Lung (tissue), 16 donors: Measurements from ENCODE around the gene PSMD12. TPM values are rescaled to one million over a fixed set of nuclear protein-coding genes. Genes with fewer than 3 reads are reported as not detected.

Source experiments
- ATAC-seq: fragments of 200-7000 bp; cut with Tn5 transposase; one replicate; pipeline ENCODE4 v1.9.1; 2020; ENCODE audit warnings: moderate number of reproducible peaks; ENCODE audit not compliant: insufficient read depth, low FRiP score
- DNase-seq, 3 donors: peaks; one replicate each; pipeline ENCODE4 v3.0.0-alpha.2; 2013 to 2017
- H3K27ac ChIP-seq, 2 donors: one replicate each; pipeline ENCODE4 v1.5.1; 2013; ENCODE audit warnings: mild to moderate bottlenecking in 2 of 2, moderate library complexity in 2 of 2, control low read depth in 1 of 2, inconsistent platforms in 1 of 2, low read depth in 1 of 2, low read length in 1 of 2
- H3K27me3 ChIP-seq, 3 donors: one replicate each; pipeline ENCODE4 v1.5.1; 2013; ENCODE audit warnings: low read length in 2 of 3; ENCODE audit not compliant: control insufficient read depth in 3 of 3, insufficient read depth in 3 of 3
- H3K36me3 ChIP-seq, 4 donors: one replicate each; pipeline ENCODE4 v1.5.1; 2013; ENCODE audit warnings: low read length in 4 of 4, mild to moderate bottlenecking in 1 of 4, moderate library complexity in 1 of 4; ENCODE audit not compliant: control insufficient read depth in 4 of 4, insufficient read depth in 4 of 4
- H3K4me1 ChIP-seq, 5 donors: one replicate each; pipeline ENCODE4 v1.5.1; 2013; ENCODE audit warnings: low read length in 5 of 5, mild to moderate bottlenecking in 2 of 5, moderate library complexity in 1 of 5; ENCODE audit not compliant: control insufficient read depth in 5 of 5, insufficient read depth in 5 of 5
- H3K4me3 ChIP-seq: one replicate; pipeline ENCODE4 v1.5.1; 2013; ENCODE audit warnings: mild to moderate bottlenecking, control low read depth, moderate library complexity
- H3K9ac ChIP-seq, 2 donors: one replicate each; pipeline ENCODE4 v1.5.1; 2013; ENCODE audit warnings: low read length in 2 of 2, control low read depth in 1 of 2; ENCODE audit not compliant: insufficient read depth in 1 of 2
- H3K9me3 ChIP-seq, 4 donors: one replicate each; pipeline ENCODE4 v1.5.1; 2013; ENCODE audit warnings: low read length in 3 of 4, mild to moderate bottlenecking in 1 of 4, moderate library complexity in 1 of 4; ENCODE audit not compliant: control insufficient read depth in 4 of 4, insufficient read depth in 3 of 4
- CTCF ChIP-seq: IDR thresholded peaks from 2 replicates; pipeline ENCODE4 v1.5.1; 2012; ENCODE audit warnings: mild to moderate bottlenecking; ENCODE audit errors: control extremely low read depth, extremely low read depth
- WGBS, 2 donors: extraction: QIAGEN DNeasy Blood & Tissue Kit; methylation state at CpG; one replicate each; pipeline ENCODE4 v1.1.7; 2013; 5-methylcytosine and 5-hydroxymethylcytosine counted together
- long read RNA-seq, 5 donors: transcript quantifications; one replicate each; lab custom pipeline, GENCODE V29; 2026
- polyA plus RNA-seq, 2 donors: library from polyadenylated mRNA; stranded (reverse); fragments of 200-250 nt; gene quantifications; one replicate each; pipeline ENCODE4 v1.2.1, GENCODE V29; 2013
- total RNA-seq, 2 donors: library from RNA; depleted of rRNA in 1 of 2; stranded (reverse); fragments of >200 nt in 1 of 2; gene quantifications; one replicate each; pipeline ENCODE4 v1.2.1, GENCODE V29; 2014 to 2021
- donor health status: control.
- donor health status: control.
- donor health status: Bipolar disorder and iron deficiency.
- donor health status: healthy.
- donor health status: DM: yes; HTN: yes; CAD: no.

PSMD12 gene
- 10 to 100 TPM; 43.4 to 47.8 TPM for total RNA-seq
- polyA plus RNA-seq = 10 to 100 TPM; 27.3 to 31.0 TPM
- long read RNA-seq, donor 1, full-length matches to known transcripts = 14 of 22 reads
- long read RNA-seq, donor 1, partial matches to known transcripts = 8 of 22 reads
- long read RNA-seq, donor 1, other reads (novel, unspliced or antisense) = 0 of 22 reads
- long read RNA-seq, donor 2, full-length matches to known transcripts = 4 of 4 reads
- long read RNA-seq, donor 2, partial matches to known transcripts = 0 of 4 reads
- long read RNA-seq, donor 2, other reads (novel, unspliced or antisense) = 0 of 4 reads
- long read RNA-seq, donor 3, full-length matches to known transcripts = 6 of 17 reads
- long read RNA-seq, donor 3, partial matches to known transcripts = 11 of 17 reads
- long read RNA-seq, donor 3, other reads (novel, unspliced or antisense) = 0 of 17 reads
- long read RNA-seq, donor 4, full-length matches to known transcripts = 6 of 17 reads
- long read RNA-seq, donor 4, partial matches to known transcripts = 11 of 17 reads
- long read RNA-seq, donor 4, other reads (novel, unspliced or antisense) = 0 of 17 reads
- long read RNA-seq, donor 5, full-length matches to known transcripts = 12 of 41 reads
- long read RNA-seq, donor 5, partial matches to known transcripts = 29 of 41 reads
- long read RNA-seq, donor 5, other reads (novel, unspliced or antisense) = 0 of 41 reads

- peak; percentile 95 to 96 (median 96) for DNase-seq
- H3K4me1 ChIP-seq = peaks cover 4 to 19% (median 11%) of the 10 kb centered on the region in 5 donors
- H3K9me3 ChIP-seq = no peaks in the 10 kb centered on the region
- ATAC-seq = peak; percentile 99
- 1% methylated on average over 55 of the region's 55 CpGs for WGBS, 2 donors
- H3K36me3 ChIP-seq = peaks cover 0 to 7% (median 3%) of the 10 kb centered on the region in 4 donors
- no peak for TF ChIP-seq CTCF
- H3K27me3 ChIP-seq = no peaks in the 10 kb centered on the region
- H3K9ac ChIP-seq = peak within 1 kb of the TSS; percentile 94 to 96
- H3K4me3 ChIP-seq = peak within 1 kb of the TSS; percentile 61
- H3K27ac ChIP-seq = peak within 1 kb of the TSS; percentile 83 to 98
Observed at GRCh38 chr17:67366193-67367157, at the start of gene PSMD12. Gene PSMD12, minus strand, starts transcription at chr17:67366577. Its CDS starts 58 bp downstream, at chr17:67366519.

- Histone ChIP-seq H3K9me3 (peaks cover 0 to 2% (median 0%) of the 10 kb centered on the region in 4 donors), H3K9ac (no peak overlapping the region), H3K4me3 (no peak overlapping the region), H3K36me3 (no peaks in the 10 kb centered on the region), H3K4me1 (peaks cover 0 to 10% (median 0%) of the 10 kb centered on the region in 5 donors), H3K27ac (no peak overlapping the region), H3K27me3 (no peaks in the 10 kb centered on the region)
- ATAC-seq = no peak
- WGBS, 2 donors = 92 to 93% methylated on average over 7 of the region's 7 CpGs
- no peak for TF ChIP-seq CTCF
- DNase-seq = no peak
Observed at GRCh38 chr17:67415291-67415690, 48.9 kb upstream of the PSMD12 start.

- Histone ChIP-seq H3K27me3 (no peaks in the 10 kb centered on the region), H3K36me3 (no peaks in the 10 kb centered on the region), H3K4me3 (no peak overlapping the region), H3K9ac (no peak overlapping the region), H3K4me1 (peaks cover 0 to 10% (median 0%) of the 10 kb centered on the region in 5 donors), H3K9me3 (peaks cover 0 to 2% (median 0%) of the 10 kb centered on the region in 4 donors), H3K27ac (no peak overlapping the region)
- no peak for ATAC-seq
- no peak for TF ChIP-seq CTCF
- 98 to 100% methylated on average over 2 of the region's 2 CpGs for WGBS, 2 donors
- DNase-seq = no peak
Observed at GRCh38 chr17:67414559-67414958, 48.2 kb upstream of the PSMD12 start.
